Posterior cingulate gyrus (tissue), 11 donors: ENCODE data around the gene ARID2.
A peak's percentile ranks its signal among the peaks of the same experiment; 100 is the strongest.

Experiments
- DNase-seq, 10 donors: peaks; one replicate each; pipeline versions ENCODE4 v3.0.0 to v3.0.0-alpha.2; 2020 to 2021; ENCODE audit warnings: mixed read lengths in 3 of 10
- intact Hi-C: fragments of 100-400 bp; cut with DNase I; formaldehyde crosslinking; loops from one replicate; pipeline ENCODE4 v1.15.1; 2023

The ARID2 gene

GRCh38 chr12:45849289-45849688, 119.8 kb downstream of the ARID2 start:
- no peak for DNase-seq
- intact Hi-C loops: no loop called here

GRCh38 chr12:45850302-45850701, 120.8 kb downstream of the ARID2 start:
- no peak for DNase-seq
- intact Hi-C loops: no loop called here

- peak in 2 of 10 donors; percentile 16 to 69 for DNase-seq
- intact Hi-C loops: no loop called here
Measured at GRCh38 chr12:45852508-45852907, 123.0 kb downstream of the ARID2 start.

GRCh38 chr12:45853550-45853949, 124.0 kb downstream of the ARID2 start:
- intact Hi-C loops: no loop called here

GRCh38 chr12:45863332-45863731, 133.8 kb downstream of the ARID2 start:
- DNase-seq: no peak
- intact Hi-C loops: no loop called here

More at GRCh38 chr12:45853550-45853949, 124.0 kb downstream of the ARID2 start:
- no peak for DNase-seq

GRCh38 chr12:45866299-45866698, 136.8 kb downstream of the ARID2 start:
- no peak for DNase-seq
- intact Hi-C loops: no loop called here

- intact Hi-C loops: no loop called here
- DNase-seq: no peak
Measured at GRCh38 chr12:45872446-45872845, 142.9 kb downstream of the ARID2 start.

- no peak for DNase-seq
- intact Hi-C loops: no loop called here
Measured at GRCh38 chr12:45877069-45877468, 147.6 kb downstream of the ARID2 start.

- intact Hi-C loops: no loop called here
- no peak for DNase-seq
Measured at GRCh38 chr12:45878630-45879255, 149.2 kb downstream of the ARID2 start.

- intact Hi-C loops: no loop called here
- DNase-seq: no peak
Measured at GRCh38 chr12:45879363-45879895, 149.9 kb downstream of the ARID2 start.

- DNase-seq: no peak
Measured at GRCh38 chr12:45880533-45880932, 151.0 kb downstream of the ARID2 start.

GRCh38 chr12:45883187-45883586, 153.7 kb downstream of the ARID2 start:
- DNase-seq: no peak
- intact Hi-C loops: no loop called here

More at GRCh38 chr12:45880533-45880932, 151.0 kb downstream of the ARID2 start:
- intact Hi-C loops: no loop called here

GRCh38 chr12:45886685-45887084, 157.2 kb downstream of the ARID2 start:
- intact Hi-C loops: no loop called here
- DNase-seq: no peak

- intact Hi-C loops: no loop called here
- no peak for DNase-seq
Measured at GRCh38 chr12:45887544-45887943, 158.0 kb downstream of the ARID2 start.

GRCh38 chr12:45890276-45890675, 160.8 kb downstream of the ARID2 start:
- DNase-seq: no peak
- intact Hi-C loops: no loop called here

GRCh38 chr12:45893240-45893639, 163.7 kb downstream of the ARID2 start:
- intact Hi-C loops: no loop called here
- DNase-seq: peak in 2 of 10 donors; percentile 6 to 31

- intact Hi-C loops: no loop called here
- DNase-seq: no peak
Measured at GRCh38 chr12:45895961-45896360, 166.5 kb downstream of the ARID2 start.

GRCh38 chr12:45898094-45898493, 168.6 kb downstream of the ARID2 start:
- intact Hi-C loops: no loop called here
- no peak for DNase-seq

GRCh38 chr12:45907955-45908354, 178.4 kb downstream of the ARID2 start:
- intact Hi-C loops: no loop called here
- DNase-seq: no peak

- intact Hi-C loops: no loop called here
- no peak for DNase-seq
Measured at GRCh38 chr12:45909041-45909713, 179.7 kb downstream of the ARID2 start.

- intact Hi-C loops: no loop called here
- no peak for DNase-seq
Measured at GRCh38 chr12:45912774-45913173, 183.3 kb downstream of the ARID2 start.

- no peak for DNase-seq
- intact Hi-C loops: no loop called here
Measured at GRCh38 chr12:45913631-45914030, 184.1 kb downstream of the ARID2 start.
